Neural crest cell (in vitro differentiated cells): ENCODE data around the gene ZBTB5. TPM values are rescaled to one million over a fixed set of nuclear protein-coding genes. Genes with fewer than 3 reads are reported as not detected.
"Not testable (repeated sequence)": the region's sequence is repeated elsewhere in the genome, so short reads cannot be mapped to it uniquely, and the experiment has no call there.

Experiments used
- DNase-seq: peaks from one replicate; pipeline ENCODE4 v3.0.0; 2021; ENCODE audit warnings: low read depth, mixed read lengths, low spot score
- H3K27ac Mint-ChIP-seq: one replicate; pipeline ENCODE4 v1.8.0; 2021; ENCODE audit warnings: mild to moderate bottlenecking, mixed read lengths; ENCODE audit not compliant: unreplicated experiment
- H3K27me3 Mint-ChIP-seq: 2 replicates; pipeline ENCODE4 v1.8.0; 2021; ENCODE audit warnings: low read depth, mild to moderate bottlenecking, mixed read lengths
- H3K36me3 Mint-ChIP-seq: 2 replicates; pipeline ENCODE4 v1.8.0; 2021; ENCODE audit warnings: low read depth, mild to moderate bottlenecking, mixed read lengths
- H3K4me1 Mint-ChIP-seq: 2 replicates; pipeline ENCODE4 v1.8.0; 2021; ENCODE audit warnings: mixed read lengths
- H3K4me3 Mint-ChIP-seq: one replicate; pipeline ENCODE4 v1.8.0; 2021; ENCODE audit warnings: mild to moderate bottlenecking, mixed read lengths
- H3K9me3 Mint-ChIP-seq: 2 replicates; pipeline ENCODE4 v1.8.0; 2021; ENCODE audit warnings: mixed read lengths
- CTCF ChIP-seq: fragments of 200-600 bp; sonication (generic); conservative IDR thresholded peaks from 2 replicates; pipeline ENCODE4 v1.5.0; 2021; ENCODE audit warnings: antibody characterized with exemption, mild to moderate bottlenecking
- long read RNA-seq: library from polyadenylated mRNA; unstranded; transcript quantifications from one replicate; pipeline ENCODE4 v2.0.0, GENCODE V29; 2020
- total RNA-seq: library from RNA; stranded (reverse); gene quantifications from 2 replicates; pipeline ENCODE4 v1.2.1, GENCODE V29; 2021

ZBTB5 gene
- total RNA-seq: 21.6 and 22.9 TPM in 2 replicates
- long read RNA-seq, full-length matches to known transcripts: 2 of 9 reads
- long read RNA-seq, partial matches to known transcripts: 0 of 9 reads
- long read RNA-seq, other reads (novel, unspliced or antisense): 7 of 9 reads

GRCh38 chr9:37465249-37466036 is at the start of gene ZBTB5:
ZBTB5 (minus strand) TSS chr9:37465450; CDS start chr9:37442551, 22,899 bp downstream.
- peak; percentile 96 for DNase-seq
- H3K27me3 Mint-ChIP-seq: no peaks in the 10 kb centered on the region
- peaks cover 44% of the 10 kb centered on the region for H3K4me1 Mint-ChIP-seq
- peak within 1 kb of the TSS; percentile 98 for H3K4me3 Mint-ChIP-seq
- H3K27ac Mint-ChIP-seq: peak within 1 kb of the TSS; percentile 100
- no peaks in the 10 kb centered on the region for H3K9me3 Mint-ChIP-seq
- TF ChIP-seq CTCF: no peak
- no peaks in the 10 kb centered on the region for H3K36me3 Mint-ChIP-seq

GRCh38 chr9:37514999-37515398 is 49.7 kb upstream of the ZBTB5 start:
- Mint-ChIP-seq H3K27ac (no peak overlapping the region), H3K36me3 (peaks cover 5% of the 10 kb centered on the region), H3K4me3 (no peak overlapping the region), H3K9me3 (no peaks in the 10 kb centered on the region), H3K27me3 (no peaks in the 10 kb centered on the region), H3K4me1 (no peaks in the 10 kb centered on the region)
- no peak for TF ChIP-seq CTCF
- no peak for DNase-seq

- not testable (repeated sequence) for H3K27me3 Mint-ChIP-seq, H3K27ac Mint-ChIP-seq, H3K9me3 Mint-ChIP-seq, H3K4me1 Mint-ChIP-seq, DNase-seq, H3K36me3 Mint-ChIP-seq, H3K4me3 Mint-ChIP-seq
These were observed 49.2 kb upstream of the ZBTB5 start for GRCh38 chr9:37514415-37514814.

GRCh38 chr9:37512437-37512836 is 47.2 kb upstream of the ZBTB5 start:
- Mint-ChIP-seq H3K4me3 (no peak overlapping the region), H3K4me1 (no peaks in the 10 kb centered on the region), H3K36me3 (peaks cover 8% of the 10 kb centered on the region), H3K27me3 (no peaks in the 10 kb centered on the region), H3K9me3 (no peaks in the 10 kb centered on the region), H3K27ac (peak overlapping the region; percentile 71)
- DNase-seq: no peak
- TF ChIP-seq CTCF: no peak

- no peak overlapping the region for H3K4me3 Mint-ChIP-seq
- H3K36me3 Mint-ChIP-seq: peaks cover 8% of the 10 kb centered on the region
- H3K27me3 Mint-ChIP-seq: no peaks in the 10 kb centered on the region
- H3K27ac Mint-ChIP-seq: no peak overlapping the region
- DNase-seq: no peak
- no peaks in the 10 kb centered on the region for H3K9me3 Mint-ChIP-seq
- no peaks in the 10 kb centered on the region for H3K4me1 Mint-ChIP-seq
- TF ChIP-seq CTCF: peak; percentile 17
These were observed 46.1 kb upstream of the ZBTB5 start for GRCh38 chr9:37511016-37512010.

GRCh38 chr9:37510053-37510452 is 44.8 kb upstream of the ZBTB5 start:
- H3K27me3 Mint-ChIP-seq, H3K4me1 Mint-ChIP-seq, DNase-seq, H3K36me3 Mint-ChIP-seq, H3K4me3 Mint-ChIP-seq, H3K9me3 Mint-ChIP-seq, H3K27ac Mint-ChIP-seq: not testable (repeated sequence)
